ENCODE results near the gene TFCP2L1.
"Not testable (repeated sequence)": the region's sequence is repeated elsewhere in the genome, so short reads cannot be mapped to it uniquely, and the experiment has no call there.

TFCP2L1 gene

GRCh38 chr2:121284463-121285449 is at the start of gene TFCP2L1:
Gene TFCP2L1, minus strand, starts transcription at chr2:121285202. Its CDS starts 93 bp downstream, at chr2:121285109.
- peak; percentile 4 for DNase-seq

GRCh38 chr2:121333834-121334558 is 49.0 kb upstream of the TFCP2L1 start:
- DNase-seq: no peak

GRCh38 chr2:121333231-121333630 is 48.2 kb upstream of the TFCP2L1 start:
- no peak for DNase-seq

GRCh38 chr2:121331324-121331723 is 46.3 kb upstream of the TFCP2L1 start:
- not testable (repeated sequence) for DNase-seq

- DNase-seq: no peak
These were observed 45.9 kb upstream of the TFCP2L1 start for GRCh38 chr2:121330921-121331320.

- DNase-seq: no peak
These were observed 44.8 kb upstream of the TFCP2L1 start for GRCh38 chr2:121329786-121330185.

GRCh38 chr2:121326628-121327027 is 41.6 kb upstream of the TFCP2L1 start:
- DNase-seq: no peak

- no peak for DNase-seq
These were observed 39.6 kb upstream of the TFCP2L1 start for GRCh38 chr2:121324601-121325000.

- DNase-seq: no peak
These were observed 36.5 kb upstream of the TFCP2L1 start for GRCh38 chr2:121321476-121321875.

GRCh38 chr2:121319941-121320340 is 34.9 kb upstream of the TFCP2L1 start:
- no peak for DNase-seq

- no peak for DNase-seq
These were observed 32.0 kb upstream of the TFCP2L1 start for GRCh38 chr2:121316986-121317385.

- not testable (repeated sequence) for DNase-seq
These were observed 28.7 kb upstream of the TFCP2L1 start for GRCh38 chr2:121313701-121314100.

- no peak for DNase-seq
These were observed 24.8 kb upstream of the TFCP2L1 start for GRCh38 chr2:121309801-121310200.

GRCh38 chr2:121309323-121309722 is 24.3 kb upstream of the TFCP2L1 start:
- no peak for DNase-seq

- no peak for DNase-seq
These were observed 22.0 kb upstream of the TFCP2L1 start for GRCh38 chr2:121307048-121307447.

- no peak for DNase-seq
These were observed 19.9 kb upstream of the TFCP2L1 start for GRCh38 chr2:121304941-121305340.

- no peak for DNase-seq
These were observed 18.7 kb upstream of the TFCP2L1 start for GRCh38 chr2:121303531-121304263.

- DNase-seq: not testable (repeated sequence)
These were observed 16.2 kb upstream of the TFCP2L1 start for GRCh38 chr2:121301190-121301589.

- DNase-seq: no peak
These were observed 13.5 kb upstream of the TFCP2L1 start for GRCh38 chr2:121298476-121298875.

GRCh38 chr2:121297866-121298265 is 12.9 kb upstream of the TFCP2L1 start:
- not testable (repeated sequence) for DNase-seq

GRCh38 chr2:121297217-121297830 is 12.3 kb upstream of the TFCP2L1 start:
- DNase-seq: no peak

GRCh38 chr2:121295911-121296650 is 11.1 kb upstream of the TFCP2L1 start:
- DNase-seq: no peak

All from NCI-H1048 (cell line).